Adrenal gland (tissue), 5 donors: Measurements from ENCODE around the gene KPNA6.

ENCODE experiments used
- CTCF ChIP-seq, 6 experiments: fragments of 450-650 bp in 4 of 6; fragments of 200-600 bp in 2 of 6; sonication (generic) in 1 of 6; IDR thresholded peaks; 1 replicate in 5 of 6; 2 replicates in 1 of 6; pipeline versions ENCODE4 v1.5.1 to v1.8.0; 2016 to 2021; ENCODE audit warnings: antibody characterized with exemption in 6 of 6, mild to moderate bottlenecking in 2 of 6, moderate library complexity in 1 of 6
- POLR2A ChIP-seq, 2 donors: fragments of 450-650 bp; IDR thresholded peaks; one replicate each; pipeline ENCODE4 v1.6.1; 2017; ENCODE audit warnings: antibody characterized with exemption in 2 of 2, mild to moderate bottlenecking in 2 of 2, moderate library complexity in 1 of 2
- donor health status: DM: no; HTN: no; CAD: no.

DNA sequence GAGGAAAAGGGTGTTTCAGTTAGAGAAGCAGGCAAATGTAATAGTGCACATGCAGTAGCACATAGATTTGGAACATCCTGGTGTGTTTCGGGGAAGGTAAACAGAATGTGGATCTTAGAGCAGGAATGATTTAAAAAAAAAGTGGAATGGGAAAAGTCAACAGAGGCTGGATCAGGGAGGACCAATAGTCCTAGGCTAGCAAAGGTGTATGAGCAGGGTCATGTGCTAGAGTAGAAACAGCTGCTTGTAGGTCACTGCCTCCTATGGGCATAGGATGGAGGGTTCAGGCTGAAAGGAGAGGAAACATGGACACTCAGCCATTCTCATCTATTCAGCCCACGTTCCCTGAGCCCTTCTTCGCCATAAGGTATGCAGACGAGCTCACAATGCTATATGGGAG lies 3.7 kb upstream of the KPNA6 start:
- no peak for TF ChIP-seq CTCF (IDR thresholded peaks at IDR 0.05)
- TF ChIP-seq POLR2A (IDR thresholded peaks at IDR 0.05) = no peak
